Spinal cord (tissue), 10 donors: ENCODE data around the gene PPEF2. TPM values are rescaled to one million over a fixed set of nuclear protein-coding genes. Genes with fewer than 3 reads are reported as not detected.

Experiments used
- DNase-seq, 6 donors: peaks; one replicate each; pipeline versions ENCODE4 v3.0.0 to v3.0.0-alpha.2; 2013 to 2015; ENCODE audit warnings: low spot score in 6 of 6, low read depth in 4 of 6
- H3K27ac ChIP-seq: one replicate; pipeline ENCODE4 v1.5.1; 2013; ENCODE audit warnings: low read depth, low read length, control low read depth
- H3K27me3 ChIP-seq: one replicate; pipeline ENCODE4 v1.6.1; 2013; ENCODE audit warnings: low read length; ENCODE audit not compliant: control insufficient read depth, insufficient read depth
- H3K36me3 ChIP-seq: one replicate; pipeline ENCODE4 v1.6.1; 2013; ENCODE audit warnings: low read length; ENCODE audit not compliant: control insufficient read depth, insufficient read depth
- H3K4me1 ChIP-seq: one replicate; pipeline ENCODE4 v1.6.1; 2013; ENCODE audit warnings: low read length; ENCODE audit not compliant: control insufficient read depth, insufficient read depth
- H3K4me3 ChIP-seq: one replicate; pipeline ENCODE4 v1.5.1; 2013; ENCODE audit warnings: low read depth, low read length, control low read depth
- H3K9me3 ChIP-seq: one replicate; pipeline ENCODE4 v1.6.1; 2013; ENCODE audit warnings: low read length; ENCODE audit not compliant: control insufficient read depth, insufficient read depth
- WGBS: methylation state at CpG from one replicate; pipeline ENCODE4 v1.1.5; 2013; ENCODE audit warnings: missing lambda C conversion rate; ENCODE audit not compliant: insufficient coverage; 5-methylcytosine and 5-hydroxymethylcytosine counted together
- polyA plus RNA-seq, 2 donors: library from polyadenylated mRNA; unstranded; fragments of 120-200 nt; gene quantifications; one replicate each; pipeline ENCODE4 v1.2.1, GENCODE V29; 2013; ENCODE audit not compliant: insufficient read length in 2 of 2
- total RNA-seq, 2 donors: library from RNA; depleted of rRNA in 1 of 2; stranded (reverse); fragments of 120-200 nt in 1 of 2; fragments of >200 nt in 1 of 2; gene quantifications; one replicate each; pipeline versions ENCODE4 v1.2.3 to v1.2.4, GENCODE V29; 2013 to 2014
- donor health status: healthy.

Gene PPEF2
- total and polyA plus RNA-seq, 4 donors: 0.06 to 0.48 TPM; not detected in 2

- Histone ChIP-seq H3K36me3 (no peaks in the 10 kb centered on the region), H3K27me3 (no peaks in the 10 kb centered on the region), H3K27ac (no peak overlapping the region), H3K9me3 (no peaks in the 10 kb centered on the region), H3K4me3 (no peak overlapping the region), H3K4me1 (no peaks in the 10 kb centered on the region)
- DNase-seq: no peak
- 83% methylated on average over 3 of the region's 5 CpGs for WGBS
Observed at GRCh38 chr4:75904076-75904475, 1.8 kb upstream of the PPEF2 start.

DNA sequence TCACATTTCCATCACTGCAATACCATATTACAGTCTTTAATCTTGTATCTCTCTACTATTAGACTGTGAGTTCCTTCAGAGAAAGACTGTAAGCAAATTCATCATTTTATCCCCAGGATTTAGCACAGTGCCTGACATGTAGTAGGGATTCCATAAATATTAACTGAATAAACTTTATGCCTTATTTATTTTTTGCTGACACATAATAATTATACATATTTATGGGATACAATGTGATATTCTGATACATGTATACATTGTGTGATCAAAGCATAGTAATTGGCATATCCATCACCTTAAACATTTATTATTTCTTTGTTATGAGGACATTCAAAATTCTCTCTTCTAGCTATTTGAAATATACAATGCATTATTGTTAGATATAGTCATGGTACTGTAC lies 3.7 kb downstream of the PPEF2 start:
- Histone ChIP-seq H3K4me1 (no peaks in the 10 kb centered on the region), H3K36me3 (no peaks in the 10 kb centered on the region), H3K9me3 (no peaks in the 10 kb centered on the region), H3K27me3 (no peaks in the 10 kb centered on the region), H3K27ac (no peak overlapping the region), H3K4me3 (no peak overlapping the region)
- no peak for DNase-seq

GRCh38 chr4:75895744-75896314 lies 6.4 kb downstream of the PPEF2 start:
- no peaks in the 10 kb centered on the region for H3K36me3 ChIP-seq
- no CpG with 5 or more reads among the region's 4 CpGs for WGBS
- DNase-seq: no peak

DNA sequence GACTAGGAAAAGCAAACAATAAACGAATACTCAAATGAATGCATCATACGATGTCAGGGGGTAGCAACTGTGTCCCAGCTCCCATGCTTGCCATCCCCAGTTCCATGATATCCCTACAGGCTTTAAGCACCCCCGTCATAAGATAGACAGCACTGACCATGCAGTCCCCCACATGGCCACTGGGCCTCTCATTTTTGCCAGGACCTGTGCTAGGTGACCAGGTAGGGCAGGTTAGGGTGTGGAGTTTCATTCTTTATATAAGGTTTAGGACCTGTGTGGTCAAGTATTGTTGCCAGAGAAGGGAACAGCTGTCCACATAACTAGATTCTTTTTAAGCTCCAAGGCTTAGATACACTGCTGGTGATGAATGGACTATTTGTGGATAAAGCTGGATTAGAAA lies 9.7 kb downstream of the PPEF2 start:
- Histone ChIP-seq H3K4me1 (no peaks in the 10 kb centered on the region), H3K9me3 (no peaks in the 10 kb centered on the region), H3K4me3 (no peak overlapping the region), H3K27me3 (no peaks in the 10 kb centered on the region), H3K36me3 (no peaks in the 10 kb centered on the region), H3K27ac (no peak overlapping the region)
- no peak for DNase-seq
- 81% methylated on average over 2 of the region's 3 CpGs for WGBS

More at GRCh38 chr4:75895744-75896314, 6.4 kb downstream of the PPEF2 start:
- no peak overlapping the region for H3K27ac ChIP-seq
- H3K4me3 ChIP-seq: no peak overlapping the region
- no peaks in the 10 kb centered on the region for H3K9me3 ChIP-seq
- H3K27me3 ChIP-seq: no peaks in the 10 kb centered on the region
- H3K4me1 ChIP-seq: no peaks in the 10 kb centered on the region

DNA sequence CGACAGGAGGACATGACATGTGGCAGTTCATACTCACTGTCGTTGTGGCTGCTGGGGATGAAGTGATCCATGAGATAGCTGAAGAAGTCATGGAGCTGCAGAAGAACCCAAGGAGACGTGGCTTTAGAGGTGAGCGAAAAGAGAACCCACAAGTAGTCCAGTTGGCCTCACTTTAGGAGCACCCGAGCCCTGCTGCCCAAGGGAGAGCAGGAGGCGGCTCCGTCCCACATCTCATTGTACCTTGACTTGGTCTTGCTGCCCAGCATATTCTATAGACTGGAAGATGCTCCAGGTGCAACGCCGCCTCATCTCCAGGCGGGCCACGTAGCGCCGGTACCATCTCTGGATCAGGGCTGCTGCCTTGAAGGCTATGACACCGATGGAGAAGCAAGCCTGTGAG lies 10.6 kb downstream of the PPEF2 start:
- Histone ChIP-seq H3K4me1 (no peaks in the 10 kb centered on the region), H3K9me3 (no peaks in the 10 kb centered on the region), H3K27me3 (no peaks in the 10 kb centered on the region), H3K27ac (no peak overlapping the region), H3K36me3 (no peaks in the 10 kb centered on the region), H3K4me3 (no peak overlapping the region)
- DNase-seq: no peak
- WGBS: 94% methylated on average over 14 of the region's 14 CpGs

- DNase-seq: no peak
- Histone ChIP-seq H3K9me3 (no peaks in the 10 kb centered on the region), H3K27ac (no peak overlapping the region), H3K4me1 (peaks cover 4% of the 10 kb centered on the region), H3K27me3 (no peaks in the 10 kb centered on the region), H3K4me3 (no peak overlapping the region), H3K36me3 (no peaks in the 10 kb centered on the region)
- 91% methylated on average over 4 of the region's 9 CpGs for WGBS
Observed at GRCh38 chr4:75889537-75890199, 12.6 kb downstream of the PPEF2 start.

- no peak overlapping the region for H3K27ac ChIP-seq
- WGBS: 75% methylated on average over 24 of the region's 24 CpGs
- peaks cover 4% of the 10 kb centered on the region for H3K4me1 ChIP-seq
- H3K4me3 ChIP-seq: no peak overlapping the region
- H3K9me3 ChIP-seq: no peaks in the 10 kb centered on the region
- H3K27me3 ChIP-seq: no peaks in the 10 kb centered on the region
- H3K36me3 ChIP-seq: no peaks in the 10 kb centered on the region
- DNase-seq: peak in 2 of 6 donors; percentile 5 to 27
Observed at GRCh38 chr4:75886104-75886503, 16.1 kb downstream of the PPEF2 start.

DNA sequence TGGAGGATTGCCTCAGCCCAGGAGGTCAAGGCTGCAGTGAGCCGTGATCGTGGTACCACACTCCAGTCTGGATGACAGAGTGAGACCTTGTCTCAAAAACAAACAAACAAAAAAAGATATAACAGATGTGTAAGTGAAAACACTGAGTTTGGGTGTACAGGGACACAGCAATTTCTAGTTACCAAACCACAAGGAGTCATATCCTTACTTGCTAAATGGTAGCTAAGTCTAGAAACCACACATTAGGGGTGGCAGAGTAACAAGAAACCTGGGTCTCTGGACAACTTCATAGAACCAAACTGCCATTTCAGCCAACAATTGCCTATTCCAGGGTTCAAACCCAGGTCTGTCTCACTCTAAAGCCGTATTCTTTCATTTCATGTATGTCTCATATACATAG lies 20.8 kb downstream of the PPEF2 start:
- no CpG with 5 or more reads among the region's 3 CpGs for WGBS

GRCh38 chr4:75880278-75880677 lies 22.0 kb downstream of the PPEF2 start:
- Histone ChIP-seq H3K27me3 (no peaks in the 10 kb centered on the region), H3K36me3 (no peaks in the 10 kb centered on the region), H3K27ac (no peak overlapping the region), H3K4me1 (no peaks in the 10 kb centered on the region), H3K4me3 (no peak overlapping the region), H3K9me3 (no peaks in the 10 kb centered on the region)
- WGBS: no CpG with 5 or more reads among the region's 1 CpG
- DNase-seq: no peak

More for the DNA sequence above, 20.8 kb downstream of the PPEF2 start:
- no peak for DNase-seq
- no peaks in the 10 kb centered on the region for H3K9me3 ChIP-seq
- H3K27me3 ChIP-seq: no peaks in the 10 kb centered on the region
- no peaks in the 10 kb centered on the region for H3K36me3 ChIP-seq
- H3K4me1 ChIP-seq: peaks cover 4% of the 10 kb centered on the region
- no peak overlapping the region for H3K4me3 ChIP-seq
- H3K27ac ChIP-seq: no peak overlapping the region

GRCh38 chr4:75878246-75878756 lies 24.0 kb downstream of the PPEF2 start:
- no peak overlapping the region for H3K4me3 ChIP-seq
- peak in 1 of 6 donors; percentile 8 for DNase-seq
- 23% methylated on average over 4 of the region's 6 CpGs for WGBS

More at GRCh38 chr4:75878246-75878756, 24.0 kb downstream of the PPEF2 start:
- no peaks in the 10 kb centered on the region for H3K4me1 ChIP-seq
- no peak overlapping the region for H3K27ac ChIP-seq
- no peaks in the 10 kb centered on the region for H3K27me3 ChIP-seq
- H3K9me3 ChIP-seq: no peaks in the 10 kb centered on the region
- H3K36me3 ChIP-seq: no peaks in the 10 kb centered on the region
